ENCODE data around the gene LIPC. TPM values are rescaled to one million over a fixed set of nuclear protein-coding genes. Genes with fewer than 3 reads are reported as not detected.

The LIPC gene
- total and polyA plus RNA-seq, 10 of the 15 experiments (the other 5 are each of a cell fraction or from before 2014, with no cell fraction given) = 0.06 to 0.31 (median 0.16) TPM; not detected in 1

DNA sequence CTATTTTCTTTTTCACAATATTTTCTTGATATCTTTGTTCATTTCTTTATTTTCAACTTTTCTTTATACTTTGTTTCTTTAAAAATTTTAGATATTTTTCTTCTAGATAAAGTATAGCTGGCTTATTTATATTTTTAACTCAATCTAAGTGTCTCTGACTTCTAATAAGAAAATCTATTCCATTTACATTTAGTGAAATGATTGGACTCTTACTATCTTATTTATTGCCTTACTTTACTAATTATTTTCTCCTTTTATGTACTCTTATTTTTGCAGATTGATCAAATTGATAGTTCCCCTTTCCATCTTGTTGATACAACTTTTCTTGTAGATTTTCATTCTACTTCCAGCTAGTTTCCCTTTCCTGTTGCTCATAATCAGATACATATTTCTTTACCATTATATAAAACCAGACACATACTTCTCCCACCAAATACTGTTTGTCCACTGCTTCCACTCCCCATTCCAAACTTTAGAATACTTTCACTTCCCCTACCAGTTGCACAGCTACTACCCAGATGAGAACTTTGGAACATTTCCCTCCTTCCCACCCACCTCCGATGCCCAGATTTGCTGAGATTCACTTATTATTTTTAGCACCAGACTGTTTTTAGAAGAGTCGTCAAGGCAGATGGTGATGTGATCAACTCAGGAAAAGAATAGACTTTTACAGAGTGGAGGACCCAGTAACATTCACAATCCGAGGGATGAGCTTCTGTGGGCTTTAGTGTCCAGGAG lies 151.5 kb downstream of the LIPC start:
- POLR2A ChIA-PET = no interaction called here
- no TSS peak for BruUV-seq (replicated peaks)
- Histone ChIP-seq H3K4me1 (ENCODE audit: control insufficient read depth, insufficient read depth, low read length) (peaks cover 24% of the 10 kb centered on the region), H3K36me3 (ENCODE audit: control insufficient read depth in 2 of 2, insufficient read depth in 2 of 2, low read length in 1 of 2) (no peaks in the 10 kb centered on the region), H3K4me2 (ENCODE audit: control insufficient read depth, insufficient read depth) (no peak overlapping the region), H3K9ac (ENCODE audit: control insufficient read depth, insufficient read depth, low read length) (no peak overlapping the region), H3K79me2 (ENCODE audit: control insufficient read depth, insufficient read depth, low read length) (no peaks in the 10 kb centered on the region), H4K20me1 (ENCODE audit: control insufficient read depth, insufficient read depth) (no peaks in the 10 kb centered on the region), H3K9me3 (replicated peaks; ENCODE audit: control insufficient read depth, insufficient read depth, low read length) (no peaks in the 10 kb centered on the region; the same call in 2 of the 3 replicates), H2AFZ (ENCODE audit: control insufficient read depth, low read depth, low read length) (no peak overlapping the region), H3K27me3 (replicated peaks in 1 of 2; ENCODE audit: control insufficient read depth in 2 of 2, insufficient read depth in 2 of 2, low read length in 1 of 2) (no peaks in the 10 kb centered on the region), H3K27ac (ENCODE audit: control insufficient read depth, insufficient read depth) (no peak overlapping the region), H3K4me3 (no peak overlapping the region)
- SMC1A ChIA-PET (ENCODE audit: uncharacterized antibody, unreplicated experiment) = interaction anchor here (0.9 to 2.3 kb wide), 3 partner anchors 10 to 27 kb away, joined by 3 to 4 read pairs (median 3); no protein-coding TSS in a partner anchor
- RAD21 ChIA-PET (ENCODE audit: unreplicated experiment) = interaction anchor here (0.8 kb wide), 1 partner anchor 27 kb away, joined by 3 read pairs; no protein-coding TSS in a partner anchor
- CTCF ChIA-PET = interaction anchor here (1.1 kb wide), 1 partner anchor 10 kb away, joined by 3 read pairs; no protein-coding TSS in a partner anchor
- no peak for FAIRE-seq
- intact Hi-C loops (cut with micrococcal nuclease; ENCODE audit: unreplicated experiment) = no loop called here
- in situ Hi-C loops (cut with MboI) = no loop called here
- no peak for TF ChIP-seq FOXK2 (IDR thresholded peaks at IDR 0.05)
- TF ChIP-seq RBBP5 (conservative IDR thresholded peaks at IDR 0.05) = no peak
- no peak for TF ChIP-seq MTA3 (IDR thresholded peaks at IDR 0.05; ENCODE audit: borderline replicate concordance, low read length)
- no peak for TF ChIP-seq ZNF217 (IDR thresholded peaks at IDR 0.05)
- TF ChIP-seq ETV6 (conservative IDR thresholded peaks at IDR 0.05 in 1 of 2, IDR thresholded peaks at IDR 0.05 in 1 of 2; ENCODE audit: borderline replicate concordance in 1 of 2, low read depth in 1 of 2) = no peak
- TF ChIP-seq TCF3 (IDR thresholded peaks at IDR 0.05; ENCODE audit: borderline replicate concordance, insufficient read depth, low read depth, low read length) = no peak
- no peak for TF ChIP-seq MYB (IDR thresholded peaks at IDR 0.05; ENCODE audit: borderline replicate concordance, low read depth, low read length)
- TF ChIP-seq BMI1 (IDR thresholded peaks at IDR 0.05; ENCODE audit: borderline replicate concordance) = no peak
- TF ChIP-seq SIN3A (IDR thresholded peaks at IDR 0.05; ENCODE audit: low read depth, low read length) = no peak
- no peak for TF ChIP-seq NR2C2 (IDR thresholded peaks at IDR 0.05; ENCODE audit: borderline replicate concordance, control insufficient read depth, insufficient read length, low read depth)
- no peak for TF ChIP-seq LARP7 (IDR thresholded peaks at IDR 0.05)
- no peak for TF ChIP-seq ZNF384 (IDR thresholded peaks at IDR 0.05; ENCODE audit: borderline replicate concordance, low read depth, low read length)
- TF ChIP-seq, protein P1, sequence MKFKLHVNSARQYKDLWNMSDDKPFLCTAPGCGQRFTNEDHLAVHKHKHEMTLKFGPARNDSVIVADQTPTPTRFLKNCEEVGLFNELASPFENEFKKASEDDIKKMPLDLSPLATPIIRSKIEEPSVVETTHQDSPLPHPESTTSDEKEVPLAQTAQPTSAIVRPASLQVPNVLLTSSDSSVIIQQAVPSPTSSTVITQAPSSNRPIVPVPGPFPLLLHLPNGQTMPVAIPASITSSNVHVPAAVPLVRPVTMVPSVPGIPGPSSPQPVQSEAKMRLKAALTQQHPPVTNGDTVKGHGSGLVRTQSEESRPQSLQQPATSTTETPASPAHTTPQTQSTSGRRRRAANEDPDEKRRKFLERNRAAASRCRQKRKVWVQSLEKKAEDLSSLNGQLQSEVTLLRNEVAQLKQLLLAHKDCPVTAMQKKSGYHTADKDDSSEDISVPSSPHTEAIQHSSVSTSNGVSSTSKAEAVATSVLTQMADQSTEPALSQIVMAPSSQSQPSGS (IDR thresholded peaks at IDR 0.05; ENCODE audit: low read length) = no peak
- no peak for TF ChIP-seq STAT3 (IDR thresholded peaks at IDR 0.05; ENCODE audit: low read depth, low read length)
- no peak for TF ChIP-seq TCF12 (IDR thresholded peaks at IDR 0.05; ENCODE audit: low read depth, low read length)
- TF ChIP-seq IKZF1 (conservative IDR thresholded peaks at IDR 0.05) = no peak
- no peak for TF ChIP-seq BHLHE40 (IDR thresholded peaks at IDR 0.05; ENCODE audit: borderline replicate concordance in 1 of 2, low read depth in 2 of 2, low read length in 1 of 2)
- no peak for TF ChIP-seq NFYA (IDR thresholded peaks at IDR 0.05; ENCODE audit: borderline replicate concordance, low read depth, low read length)
- TF ChIP-seq PAX8 (IDR thresholded peaks at IDR 0.05) = no peak
- no peak for ATAC-seq
- no peak for DNase-seq (ENCODE audit: low read depth, low spot score)
- WGBS (ENCODE audit: insufficient coverage, insufficient replicate concordance, low lambda C conversion rate, missing lambda C conversion rate) = 62% methylated on average over 3 of the region's 3 CpGs

All from GM12878 (cell line).